GM12873 (cell line): Measurements from ENCODE around the gene FBXO8.

ENCODE experiments used
- CTCF ChIP-seq: IDR thresholded peaks from 2 replicates; pipeline ENCODE4 v1.5.1; 2012; ENCODE audit warnings: low read depth, mild to moderate bottlenecking, moderate library complexity, low read length, control low read depth; ENCODE audit not compliant: insufficient read depth; ENCODE audit errors: missing control alignments

FBXO8 gene

GRCh38 chr4:174281182-174281737 is 2.2 kb downstream of the FBXO8 start:
- no peak for TF ChIP-seq CTCF

- no peak for TF ChIP-seq CTCF
Measured at GRCh38 chr4:174279433-174280155, 3.9 kb downstream of the FBXO8 start.

GRCh38 chr4:174278467-174278866 is 5.0 kb downstream of the FBXO8 start:
- TF ChIP-seq CTCF = no peak

GRCh38 chr4:174277433-174277832 is 6.0 kb downstream of the FBXO8 start:
- no peak for TF ChIP-seq CTCF

GRCh38 chr4:174275101-174275500 is 8.4 kb downstream of the FBXO8 start:
- no peak for TF ChIP-seq CTCF

GRCh38 chr4:174274436-174274835 is 9.0 kb downstream of the FBXO8 start:
- TF ChIP-seq CTCF = no peak

- TF ChIP-seq CTCF = no peak
Measured at GRCh38 chr4:174273930-174274329, 9.5 kb downstream of the FBXO8 start.
